ENCODE measurements around the gene PRAC1. TPM values are rescaled to one million over a fixed set of nuclear protein-coding genes. Genes with fewer than 3 reads are reported as not detected.

Gene PRAC1
- total RNA-seq, 1 donor from 2014 or later = not detected

- H3K4me3 Mint-ChIP-seq = peak overlapping the region; percentile 33
- no peak overlapping the region for H3K9ac ChIP-seq
- peak; percentile 35 for DNase-seq (ENCODE audit: low spot score)
Measured at GRCh38 chr17:48745381-48746275, 23.3 kb upstream of the PRAC1 start.

GRCh38 chr17:48740537-48740936 lies 18.2 kb upstream of the PRAC1 start:
- Histone ChIP-seq H4K20me1 (ENCODE audit: low read depth) (peaks cover 56% of the 10 kb centered on the region), H3K9me3 (ENCODE audit: low read depth) (no peaks in the 10 kb centered on the region), H3K36me3 (no peaks in the 10 kb centered on the region), H3K4me1 (no peaks in the 10 kb centered on the region), H3F3A (ENCODE audit: low read depth) (no peaks in the 10 kb centered on the region), H3K4me3 (no peak overlapping the region), H3K27ac (no peak overlapping the region), H3K4me2 (no peak overlapping the region), H3K27me3 (peaks cover 100% of the 10 kb centered on the region), H3K79me2 (ENCODE audit: low read depth) (no peaks in the 10 kb centered on the region), H2AFZ (replicated peaks) (no peak overlapping the region), H3K9ac (no peak overlapping the region)
- H3K9me3 Mint-ChIP-seq = peaks cover 9% of the 10 kb centered on the region
- no peak for TF ChIP-seq CTCF (IDR thresholded peaks at IDR 0.05)
- no peak for TF ChIP-seq EZH2phosphoT487 (IDR thresholded peaks at IDR 0.05)
- no peak for TF ChIP-seq EZH2 (IDR thresholded peaks at IDR 0.05)
- no peak for DNase-seq (ENCODE audit: low spot score)
- no peak overlapping the region for H3K4me3 Mint-ChIP-seq
- H3K4me1 Mint-ChIP-seq = no peaks in the 10 kb centered on the region
- no peaks in the 10 kb centered on the region for H3K36me3 Mint-ChIP-seq
- H3K27me3 Mint-ChIP-seq (ENCODE audit: insufficient read depth, low read depth) = peaks cover 95% of the 10 kb centered on the region
- no peak overlapping the region for H3K27ac Mint-ChIP-seq

More at GRCh38 chr17:48745381-48746275, 23.3 kb upstream of the PRAC1 start:
- Histone ChIP-seq H3F3A (ENCODE audit: low read depth) (no peaks in the 10 kb centered on the region), H4K20me1 (ENCODE audit: low read depth) (peaks cover 84% of the 10 kb centered on the region), H3K4me2 (no peak overlapping the region), H3K4me3 (no peak overlapping the region), H3K9me3 (ENCODE audit: low read depth) (no peaks in the 10 kb centered on the region), H3K79me2 (ENCODE audit: low read depth) (no peaks in the 10 kb centered on the region), H3K36me3 (no peaks in the 10 kb centered on the region), H3K27me3 (peaks cover 100% of the 10 kb centered on the region), H3K27ac (no peak overlapping the region), H2AFZ (replicated peaks) (no peak overlapping the region), H3K4me1 (no peaks in the 10 kb centered on the region)
- H3K4me1 Mint-ChIP-seq = no peaks in the 10 kb centered on the region
- H3K9me3 Mint-ChIP-seq = peaks cover 10% of the 10 kb centered on the region
- H3K27ac Mint-ChIP-seq = no peak overlapping the region
- H3K27me3 Mint-ChIP-seq (ENCODE audit: insufficient read depth, low read depth) = peaks cover 93% of the 10 kb centered on the region
- TF ChIP-seq EZH2 (IDR thresholded peaks at IDR 0.05) (peak; percentile 29), EZH2phosphoT487 (IDR thresholded peaks at IDR 0.05) (peak; percentile 20), CTCF (IDR thresholded peaks at IDR 0.05) (no peak)
- H3K36me3 Mint-ChIP-seq = no peaks in the 10 kb centered on the region

- DNase-seq (ENCODE audit: low spot score) = peak; percentile 47
Measured at GRCh38 chr17:48738803-48739526, 16.6 kb upstream of the PRAC1 start.

More at GRCh38 chr17:48738803-48739526, 16.6 kb upstream of the PRAC1 start:
- no peak overlapping the region for H3K4me2 ChIP-seq
- peaks cover 9% of the 10 kb centered on the region for H3K9me3 Mint-ChIP-seq
- no peak overlapping the region for H3K27ac Mint-ChIP-seq
- no peak overlapping the region for H2AFZ ChIP-seq (replicated peaks)
- H3K9me3 ChIP-seq (ENCODE audit: low read depth) = no peaks in the 10 kb centered on the region
- H3K9ac ChIP-seq = no peak overlapping the region
- no peaks in the 10 kb centered on the region for H3K36me3 ChIP-seq
- H3K27me3 ChIP-seq = peaks cover 100% of the 10 kb centered on the region
- H3K27me3 Mint-ChIP-seq (ENCODE audit: insufficient read depth, low read depth) = peaks cover 97% of the 10 kb centered on the region
- no peaks in the 10 kb centered on the region for H3K36me3 Mint-ChIP-seq
- TF ChIP-seq EZH2 (IDR thresholded peaks at IDR 0.05) = peak; percentile 89
- TF ChIP-seq CTCF (IDR thresholded peaks at IDR 0.05) = no peak
- peak; percentile 93 for TF ChIP-seq EZH2phosphoT487 (IDR thresholded peaks at IDR 0.05)
- H3K4me3 ChIP-seq = no peak overlapping the region
- H3K4me1 Mint-ChIP-seq = no peaks in the 10 kb centered on the region
- no peaks in the 10 kb centered on the region for H3K79me2 ChIP-seq (ENCODE audit: low read depth)
- H3K27ac ChIP-seq = no peak overlapping the region
- H3K4me1 ChIP-seq = no peaks in the 10 kb centered on the region
- no peaks in the 10 kb centered on the region for H3F3A ChIP-seq (ENCODE audit: low read depth)
- H4K20me1 ChIP-seq (ENCODE audit: low read depth) = peaks cover 55% of the 10 kb centered on the region
- no peak overlapping the region for H3K4me3 Mint-ChIP-seq
